HEK293 (cell line): ENCODE results near the gene LMLN.

ENCODE experiments used
- ATF2 ChIP-seq: fragments of 450-650 bp; formaldehyde crosslinking; IDR thresholded peaks from 2 replicates; pipeline ENCODE4 v1.5.1; 2016; ENCODE audit warnings: missing biosample characterization, missing genetic modification characterization, low read depth
- GLIS1 ChIP-seq: fragments of 450-650 bp; formaldehyde crosslinking; IDR thresholded peaks from 2 replicates; pipeline ENCODE4 v1.5.1; 2016; ENCODE audit warnings: missing biosample characterization, missing genetic modification characterization
- MYNN ChIP-seq: fragments of 450-650 bp; formaldehyde crosslinking; IDR thresholded peaks from 2 replicates; pipeline ENCODE4 v1.5.1; 2016; ENCODE audit warnings: missing biosample characterization, missing genetic modification characterization, borderline replicate concordance
- MZF1 ChIP-seq: fragments of 450-650 bp; formaldehyde crosslinking; IDR thresholded peaks from 2 replicates; pipeline ENCODE4 v1.5.1; 2017; ENCODE audit warnings: missing biosample characterization, missing genetic modification characterization, borderline replicate concordance
- SALL2 ChIP-seq: fragments of 450-650 bp; formaldehyde crosslinking; IDR thresholded peaks from 2 replicates; pipeline ENCODE4 v1.5.0; 2017; ENCODE audit warnings: missing biosample characterization, mild to moderate bottlenecking, missing genetic modification characterization, borderline replicate concordance
- ZNF10 ChIP-seq: fragments of 450-650 bp; formaldehyde crosslinking; IDR thresholded peaks from 2 replicates; pipeline ENCODE4 v1.5.1; 2017; ENCODE audit warnings: missing biosample characterization, missing genetic modification characterization
- ZNF341 ChIP-seq: fragments of 450-650 bp; formaldehyde crosslinking; IDR thresholded peaks from 2 replicates; pipeline ENCODE4; 2016; ENCODE audit warnings: low read depth, missing biosample characterization, missing genetic modification characterization
- ZNF580 ChIP-seq: fragments of 450-650 bp; formaldehyde crosslinking; IDR thresholded peaks from 2 replicates; pipeline ENCODE4 v1.5.1; 2016; ENCODE audit warnings: missing biosample characterization, missing genetic modification characterization
- TF ChIP-seq, protein P1 (sequence below): fragments of 450-650 bp; formaldehyde crosslinking; IDR thresholded peaks from 2 replicates; pipeline ENCODE4 v1.5.1; 2016; ENCODE audit warnings: missing biosample characterization, missing genetic modification characterization
- TF ChIP-seq, protein P2 (sequence below): fragments of 450-650 bp; formaldehyde crosslinking; optimal IDR thresholded peaks from 2 replicates; pipeline ENCODE3; 2016; ENCODE audit warnings: missing biosample characterization, mild to moderate bottlenecking, missing genetic modification characterization

GRCh38 chr3:198064420-198064819 lies 104.4 kb downstream of the LMLN start:
- TF ChIP-seq ZNF341 (no peak), ZNF580 (tag by site-specific recombination) (no peak), MYNN (tag by site-specific recombination) (no peak), ATF2 (tag by site-specific recombination) (no peak), SALL2 (tag by site-specific recombination) (no peak), MZF1 (tag by site-specific recombination) (no peak), ZNF10 (tag by site-specific recombination) (no peak), GLIS1 (no peak)
- TF ChIP-seq, protein P1, sequence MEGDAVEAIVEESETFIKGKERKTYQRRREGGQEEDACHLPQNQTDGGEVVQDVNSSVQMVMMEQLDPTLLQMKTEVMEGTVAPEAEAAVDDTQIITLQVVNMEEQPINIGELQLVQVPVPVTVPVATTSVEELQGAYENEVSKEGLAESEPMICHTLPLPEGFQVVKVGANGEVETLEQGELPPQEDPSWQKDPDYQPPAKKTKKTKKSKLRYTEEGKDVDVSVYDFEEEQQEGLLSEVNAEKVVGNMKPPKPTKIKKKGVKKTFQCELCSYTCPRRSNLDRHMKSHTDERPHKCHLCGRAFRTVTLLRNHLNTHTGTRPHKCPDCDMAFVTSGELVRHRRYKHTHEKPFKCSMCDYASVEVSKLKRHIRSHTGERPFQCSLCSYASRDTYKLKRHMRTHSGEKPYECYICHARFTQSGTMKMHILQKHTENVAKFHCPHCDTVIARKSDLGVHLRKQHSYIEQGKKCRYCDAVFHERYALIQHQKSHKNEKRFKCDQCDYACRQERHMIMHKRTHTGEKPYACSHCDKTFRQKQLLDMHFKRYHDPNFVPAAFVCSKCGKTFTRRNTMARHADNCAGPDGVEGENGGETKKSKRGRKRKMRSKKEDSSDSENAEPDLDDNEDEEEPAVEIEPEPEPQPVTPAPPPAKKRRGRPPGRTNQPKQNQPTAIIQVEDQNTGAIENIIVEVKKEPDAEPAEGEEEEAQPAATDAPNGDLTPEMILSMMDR: no peak
- TF ChIP-seq, protein P2, sequence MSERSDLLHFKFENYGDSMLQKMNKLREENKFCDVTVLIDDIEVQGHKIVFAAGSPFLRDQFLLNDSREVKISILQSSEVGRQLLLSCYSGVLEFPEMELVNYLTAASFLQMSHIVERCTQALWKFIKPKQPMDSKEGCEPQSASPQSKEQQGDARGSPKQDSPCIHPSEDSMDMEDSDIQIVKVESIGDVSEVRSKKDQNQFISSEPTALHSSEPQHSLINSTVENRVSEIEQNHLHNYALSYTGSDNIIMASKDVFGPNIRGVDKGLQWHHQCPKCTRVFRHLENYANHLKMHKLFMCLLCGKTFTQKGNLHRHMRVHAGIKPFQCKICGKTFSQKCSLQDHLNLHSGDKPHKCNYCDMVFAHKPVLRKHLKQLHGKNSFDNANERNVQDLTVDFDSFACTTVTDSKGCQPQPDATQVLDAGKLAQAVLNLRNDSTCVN: no peak
